GM18511 (cell line): ENCODE results near the gene EHBP1.
"Not testable (repeated sequence)": the region's sequence is repeated elsewhere in the genome, so short reads cannot be mapped to it uniquely, and the experiment has no call there.

ENCODE experiments used
- ATAC-seq: cut with Tn5 transposase; IDR thresholded peaks from one replicate; pipeline ENCODE4 v1.9.1; 2021; ENCODE audit warnings: mild to moderate bottlenecking, moderate library complexity; ENCODE audit not compliant: unreplicated experiment

Gene EHBP1

DNA sequence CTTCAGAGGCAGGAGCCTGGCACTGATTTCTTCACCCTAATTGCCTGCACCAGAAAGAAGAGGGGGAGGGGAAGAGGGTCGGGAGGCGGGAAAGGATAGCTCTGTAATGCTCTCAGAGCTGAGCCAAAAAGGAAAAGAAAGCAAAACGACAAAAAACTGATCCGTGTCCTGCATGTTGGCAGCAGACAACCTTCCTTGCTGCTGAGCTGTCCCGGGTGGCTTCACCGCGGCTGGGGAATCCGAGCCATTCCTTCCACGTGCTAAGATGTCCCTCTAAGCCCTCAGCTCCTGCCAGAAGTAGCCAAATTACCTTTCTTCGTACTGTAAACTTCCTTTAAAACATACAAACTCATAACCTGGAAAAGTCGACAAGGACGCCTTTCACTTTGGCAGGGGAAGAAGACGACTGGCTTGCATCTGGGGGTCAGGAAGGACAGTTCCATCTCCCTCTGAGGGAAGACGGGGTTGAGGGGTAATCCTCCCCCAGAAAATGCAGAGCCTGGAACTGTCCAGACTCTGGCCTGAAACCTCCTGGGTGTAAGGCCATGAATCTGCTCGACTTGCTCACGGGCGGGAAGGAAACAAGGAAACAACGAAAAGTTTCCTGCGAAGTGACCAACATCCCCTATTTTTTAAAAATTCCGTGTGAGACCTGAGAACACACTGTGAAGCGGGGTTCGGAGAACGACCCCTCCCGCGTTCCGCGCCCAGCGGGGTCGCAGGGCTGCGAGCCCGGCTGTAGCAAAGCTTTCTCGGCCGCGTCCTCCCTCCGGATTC, 352.8 kb downstream of the EHBP1 start:
- no peak for ATAC-seq

DNA sequence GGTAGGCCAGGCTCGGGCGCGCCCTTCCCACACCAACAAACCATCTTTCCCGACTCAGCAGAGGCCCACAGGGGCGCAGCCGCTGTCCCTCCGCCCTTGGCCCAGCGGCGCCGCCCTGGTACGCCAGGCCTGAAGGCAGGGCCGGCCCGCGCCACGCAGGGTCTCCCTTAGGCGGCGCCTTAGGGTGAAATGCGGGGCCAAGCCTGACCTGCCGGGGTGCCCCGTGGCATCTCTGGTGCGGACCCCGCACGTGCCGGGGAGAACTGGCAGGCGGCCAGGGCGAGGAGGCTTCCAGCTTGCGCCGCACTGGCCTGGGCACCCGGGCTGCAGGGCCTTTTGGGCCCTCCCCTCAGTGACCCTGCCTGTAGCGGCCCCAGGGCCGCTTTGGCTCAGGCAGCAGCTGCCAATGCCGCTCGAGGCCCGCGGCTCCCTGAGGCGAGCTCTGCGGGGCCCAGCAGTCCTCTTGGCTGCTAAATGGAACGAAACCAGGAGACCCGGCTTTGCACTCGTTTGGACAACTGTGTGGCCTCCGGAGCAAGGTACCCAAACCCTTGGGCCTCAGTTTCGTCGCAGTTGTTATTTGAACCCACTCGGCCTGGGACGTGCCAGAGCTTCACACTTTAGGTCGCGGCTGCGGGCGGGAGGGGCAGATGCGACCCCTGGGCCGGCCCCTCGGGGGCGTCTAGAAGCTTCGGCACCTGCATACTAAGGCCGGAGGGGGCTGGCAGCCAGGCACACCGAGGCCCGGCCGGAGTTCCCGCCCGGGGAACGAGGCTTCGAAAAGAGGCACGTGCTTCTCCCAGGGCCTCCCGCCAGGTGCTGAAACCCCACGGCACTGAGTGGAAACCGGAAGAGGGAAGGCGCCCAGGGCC, 353.6 kb downstream of the EHBP1 start:
- ATAC-seq: no peak

DNA sequence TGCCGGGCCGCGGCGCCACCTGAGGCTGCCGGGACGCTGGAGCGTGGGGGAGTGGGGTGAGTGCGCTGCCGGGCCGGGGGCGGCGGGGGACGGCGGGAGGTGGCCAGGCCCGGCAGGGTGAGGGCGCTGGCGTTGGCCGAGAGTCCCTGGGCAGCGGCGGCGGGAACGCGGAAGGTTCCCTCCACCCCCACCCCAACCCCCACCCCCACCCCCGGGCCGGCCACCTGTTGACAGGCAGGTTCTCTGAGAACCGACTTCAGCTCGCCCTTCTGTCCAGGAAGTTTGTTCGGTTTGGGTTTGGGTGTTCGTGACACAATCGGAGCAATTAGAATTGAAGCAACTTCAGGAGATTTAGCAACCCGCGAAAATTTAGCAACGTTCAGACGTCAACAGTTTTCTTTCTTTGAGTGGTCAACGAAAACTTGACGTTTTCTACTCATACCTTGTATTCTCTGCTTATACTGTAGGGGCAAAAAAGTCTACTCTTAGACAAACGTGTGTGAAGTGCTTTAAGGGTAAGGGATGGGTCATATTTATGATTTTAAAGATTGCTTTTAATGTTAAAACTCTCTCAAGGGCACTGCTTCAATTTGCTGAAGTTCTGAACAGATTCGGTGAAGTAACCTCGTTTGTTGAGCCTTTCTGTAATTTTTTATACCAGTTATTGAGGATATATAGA, 354.4 kb downstream of the EHBP1 start:
- ATAC-seq: no peak

DNA sequence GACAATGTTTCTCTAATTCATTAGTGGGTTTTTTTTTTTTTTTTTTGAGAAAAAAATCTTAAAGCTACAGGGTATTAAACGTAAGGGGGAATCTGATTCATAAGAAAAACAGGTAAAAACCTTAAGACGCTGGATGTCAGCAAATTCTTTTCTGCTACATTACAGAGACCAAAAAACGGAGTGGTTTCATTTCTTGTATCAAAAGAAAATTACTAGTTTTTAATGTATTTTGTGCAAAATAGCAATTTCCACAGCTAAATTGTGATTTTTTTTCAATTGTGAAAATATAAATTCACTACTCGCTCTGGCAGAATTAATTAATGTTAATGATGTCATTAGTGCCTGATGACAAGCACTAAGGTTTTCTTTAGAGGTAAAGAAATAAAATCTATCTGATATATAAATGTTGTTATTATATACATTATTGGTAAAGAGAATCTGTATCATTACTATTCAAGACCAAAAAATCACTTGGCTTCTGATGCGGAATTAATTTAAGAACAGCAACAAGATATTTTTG, 355.0 kb downstream of the EHBP1 start:
- no peak for ATAC-seq

DNA sequence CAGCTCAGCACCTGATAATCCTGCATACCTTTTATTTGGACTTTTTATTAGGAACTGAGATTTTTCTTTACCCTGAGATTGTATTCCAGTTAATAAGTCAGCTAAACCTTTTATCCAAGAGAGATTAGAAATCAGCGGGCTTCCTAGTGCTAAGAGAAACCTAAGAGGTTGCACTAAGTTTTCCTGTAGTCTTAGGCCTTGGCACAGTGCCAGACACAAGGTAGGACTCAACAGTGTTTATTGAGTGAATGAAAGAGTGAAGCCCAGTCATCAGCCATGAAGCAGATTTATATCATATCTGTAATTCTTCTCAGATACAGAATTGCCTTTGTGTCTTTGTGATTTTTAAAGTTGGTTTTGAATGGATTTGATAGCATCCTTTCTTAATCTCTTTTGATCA, 358.7 kb downstream of the EHBP1 start:
- no peak for ATAC-seq

DNA sequence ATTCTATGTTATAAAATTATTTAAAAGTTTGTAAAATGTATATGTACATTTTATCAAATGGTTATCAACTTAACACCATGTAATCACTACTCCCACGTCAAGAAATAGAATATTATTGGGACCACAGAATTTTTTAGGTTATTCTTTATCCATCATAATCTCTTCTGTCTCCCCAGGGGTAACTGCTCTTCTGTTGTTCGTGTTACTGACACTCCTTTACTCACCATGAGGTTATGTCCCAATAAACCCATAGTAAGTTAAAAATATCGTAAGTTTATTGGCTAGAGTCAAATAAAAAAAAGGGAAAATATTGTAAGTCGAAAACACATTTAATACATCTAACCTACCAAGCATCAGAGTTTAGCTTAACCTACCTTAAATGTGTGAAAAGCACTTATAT, 359.1 kb downstream of the EHBP1 start:
- ATAC-seq: no peak

DNA sequence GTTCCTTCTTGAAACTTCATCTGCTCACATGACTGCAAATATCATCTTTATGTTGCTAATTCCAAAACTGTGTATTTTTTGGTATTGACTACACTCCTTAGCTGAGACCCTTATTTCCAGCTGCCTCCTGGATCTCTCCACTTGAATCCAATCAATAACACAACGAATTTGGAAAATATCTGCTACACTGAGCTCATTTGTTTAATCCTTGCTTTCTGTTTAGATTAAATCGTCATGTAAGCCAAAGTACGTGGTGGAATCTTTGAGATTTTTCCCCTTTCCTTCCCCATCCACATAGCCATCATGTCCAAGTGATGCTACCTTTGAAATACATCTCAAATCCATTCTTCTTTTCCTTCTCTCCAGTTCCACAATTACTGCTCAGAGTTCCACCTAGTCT, 360.8 kb downstream of the EHBP1 start:
- no peak for ATAC-seq

DNA sequence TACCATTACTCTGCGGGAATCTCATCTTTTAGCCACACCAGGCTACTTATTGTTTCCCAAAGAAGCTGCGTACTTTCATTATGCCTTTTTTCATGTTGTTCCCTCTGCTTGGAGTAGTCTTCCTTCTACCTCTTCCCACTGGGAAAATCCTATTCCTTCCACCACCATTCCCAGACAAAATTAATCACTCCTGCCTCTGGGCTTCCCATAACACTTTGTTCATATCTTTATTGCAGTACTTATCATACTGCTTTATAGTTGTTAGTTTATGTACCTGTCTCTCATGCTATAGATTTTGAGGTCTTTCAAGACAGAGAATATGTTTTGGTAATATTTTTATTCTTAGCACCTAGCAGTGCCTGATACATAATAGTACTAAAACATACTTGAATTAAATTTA, 361.3 kb downstream of the EHBP1 start:
- ATAC-seq: no peak

DNA sequence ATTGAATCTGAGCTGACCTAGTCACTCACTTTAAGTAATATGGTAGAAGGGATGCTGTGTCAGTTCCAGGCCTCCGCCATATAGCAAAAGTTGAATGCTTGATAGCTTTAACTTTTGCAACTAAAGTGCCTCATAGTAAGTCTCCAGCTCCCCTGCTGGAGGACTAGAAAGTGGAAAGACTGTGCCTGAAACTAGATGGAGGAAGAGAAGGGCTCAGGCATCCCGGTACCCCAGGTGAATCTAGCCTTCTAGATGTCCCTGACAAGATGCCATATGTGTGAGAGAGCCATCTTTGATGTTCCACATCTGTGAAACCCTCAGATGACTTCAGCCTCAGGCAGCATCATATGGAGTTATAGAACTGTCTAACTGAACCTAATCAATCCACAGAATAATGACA, 366.2 kb downstream of the EHBP1 start:
- ATAC-seq: no peak

DNA sequence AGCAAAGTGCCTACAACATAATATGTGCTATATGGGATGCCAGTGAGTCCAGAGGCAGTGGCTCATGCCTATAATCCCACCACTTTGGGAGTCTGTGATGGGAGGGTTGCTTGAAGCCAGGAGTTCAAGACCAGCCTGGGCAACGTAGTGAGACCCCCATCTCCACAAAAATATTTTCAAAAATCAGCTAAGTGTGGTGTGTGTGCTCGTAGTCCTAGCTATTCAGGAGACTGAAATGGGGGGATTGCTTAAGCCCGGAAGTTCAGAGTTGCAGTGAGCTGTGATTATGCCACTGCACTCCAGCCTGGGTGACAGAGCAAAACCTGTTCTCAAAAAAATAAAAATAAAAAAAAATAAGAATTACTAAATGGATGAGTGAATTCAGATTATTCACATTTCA, 368.5 kb downstream of the EHBP1 start:
- ATAC-seq: no peak

DNA sequence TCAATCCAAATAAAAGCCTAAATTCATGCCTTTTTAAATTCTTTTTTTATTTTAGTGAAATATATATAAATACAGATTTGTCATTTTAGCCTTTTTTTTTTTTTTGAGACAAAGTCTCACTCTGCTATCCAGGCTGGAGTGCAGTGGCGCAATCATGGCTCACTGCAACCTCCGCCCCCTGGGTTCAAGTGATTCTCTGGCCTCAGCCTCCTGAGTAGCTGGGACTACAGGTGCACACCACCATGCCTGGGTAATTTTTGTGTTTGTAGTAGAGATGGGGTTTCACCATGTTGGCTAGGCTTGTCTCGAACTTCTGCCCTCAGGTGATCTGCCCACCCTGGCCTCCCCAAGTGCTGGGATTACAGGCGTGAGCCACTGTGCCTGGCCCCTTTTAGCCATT, 368.9 kb downstream of the EHBP1 start:
- ATAC-seq: not testable (repeated sequence)

DNA sequence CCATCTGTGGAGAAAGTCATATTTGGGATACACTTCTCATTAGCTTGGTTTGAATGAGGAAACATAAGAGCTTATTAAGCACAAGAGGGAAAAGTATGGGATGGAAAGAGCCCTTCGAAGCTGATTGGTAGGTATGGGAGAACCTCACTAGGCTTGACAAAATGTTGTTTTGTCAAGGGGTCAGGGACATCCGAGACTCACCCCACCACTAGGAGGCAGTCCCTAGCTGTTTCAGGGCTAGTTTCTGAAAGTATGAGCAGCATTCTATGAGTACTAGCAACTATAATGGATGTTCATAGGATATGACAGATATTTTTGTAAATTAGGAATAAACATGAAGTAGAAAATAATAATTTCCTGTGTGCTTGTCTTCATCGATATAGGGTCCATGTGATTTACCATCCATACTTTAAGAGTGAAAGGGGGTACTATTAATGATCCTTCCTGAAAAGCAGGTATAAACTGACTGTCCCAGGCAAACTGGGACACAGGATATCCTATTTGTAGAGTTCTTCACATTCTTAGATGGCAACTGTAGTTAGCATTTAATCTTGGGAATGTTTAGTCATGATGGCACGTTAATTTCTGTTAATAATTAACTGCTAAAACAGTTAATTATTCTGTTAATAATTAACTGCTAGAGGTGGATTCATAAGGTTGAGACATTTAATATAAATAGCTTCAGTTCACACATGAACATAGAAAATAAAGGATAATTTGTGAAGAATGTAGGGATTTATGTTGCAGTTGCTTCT, 373.5 kb downstream of the EHBP1 start:
- ATAC-seq: no peak

DNA sequence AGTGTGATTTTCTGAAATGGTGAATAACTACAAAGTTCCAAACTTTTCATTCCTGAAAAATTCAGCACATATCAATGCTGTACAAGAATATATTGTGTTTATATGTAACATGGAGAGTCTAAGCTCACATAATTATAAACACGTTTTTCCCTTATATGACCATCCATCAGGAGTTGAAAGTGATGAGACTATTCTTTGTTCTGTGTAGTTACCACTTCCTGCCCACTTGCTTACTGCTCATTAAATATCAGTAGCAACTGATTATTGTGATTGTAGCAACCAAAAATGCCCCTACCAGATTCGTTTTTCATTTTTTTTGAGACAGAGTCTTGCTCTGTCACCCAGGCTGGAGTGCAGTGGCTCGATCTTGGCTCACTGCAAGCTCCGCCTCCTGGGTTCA, 375.9 kb downstream of the EHBP1 start:
- no peak for ATAC-seq

DNA sequence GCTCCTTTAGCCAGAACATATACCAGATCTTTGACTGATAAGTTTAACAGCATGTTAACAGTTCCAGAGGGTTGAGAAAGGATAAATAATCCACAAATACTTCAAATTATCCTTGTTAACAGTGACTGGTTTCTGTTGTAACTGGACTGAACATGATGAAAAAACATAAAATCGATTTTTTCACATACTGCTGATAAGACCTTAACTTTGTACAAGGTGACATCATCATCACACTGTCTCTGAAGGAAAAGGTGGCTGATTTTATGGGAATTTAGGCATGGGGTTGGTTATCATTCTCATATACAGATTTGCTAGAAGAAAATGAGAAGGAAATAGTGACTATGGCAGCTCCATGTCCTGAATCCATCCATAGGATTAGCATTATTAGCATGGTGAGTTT, 381.2 kb downstream of the EHBP1 start:
- ATAC-seq: no peak

DNA sequence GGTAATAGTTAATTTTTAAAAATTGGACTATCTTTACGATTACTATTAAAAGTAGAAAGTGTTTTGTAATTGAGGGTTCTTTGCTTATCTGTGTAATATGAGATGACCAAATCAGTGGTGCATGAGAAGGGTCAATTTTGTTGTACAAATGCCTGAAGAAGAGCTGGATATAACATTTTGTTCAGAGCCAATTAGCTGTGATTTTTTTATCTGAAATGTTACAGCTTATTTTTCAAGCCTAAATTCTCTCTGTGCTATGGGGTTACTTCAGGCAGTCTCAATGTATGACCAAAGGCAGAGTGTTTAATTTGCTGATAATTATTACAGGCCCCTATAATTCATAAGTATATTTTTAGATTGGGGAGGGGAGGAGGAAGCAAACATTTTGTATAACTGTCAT, 386.9 kb downstream of the EHBP1 start:
- no peak for ATAC-seq

DNA sequence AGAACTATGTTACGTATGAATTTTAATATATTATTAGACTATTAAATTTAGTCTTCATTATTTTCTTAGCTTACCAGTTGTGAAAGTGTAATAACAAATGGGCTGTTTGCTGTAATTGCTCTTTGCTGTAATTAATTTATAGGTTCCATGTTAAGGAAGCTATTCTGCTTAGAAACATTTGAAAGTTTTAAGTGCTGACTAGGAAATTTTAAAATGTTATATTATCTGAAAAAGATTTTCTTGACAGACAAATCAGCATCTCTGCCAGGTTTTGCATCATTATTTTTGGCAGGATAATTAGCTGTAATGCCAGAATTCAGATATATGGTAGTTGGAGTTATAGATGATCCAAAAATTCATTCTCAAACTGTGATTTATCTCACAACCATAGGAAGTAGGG, 387.3 kb downstream of the EHBP1 start:
- no peak for ATAC-seq

DNA sequence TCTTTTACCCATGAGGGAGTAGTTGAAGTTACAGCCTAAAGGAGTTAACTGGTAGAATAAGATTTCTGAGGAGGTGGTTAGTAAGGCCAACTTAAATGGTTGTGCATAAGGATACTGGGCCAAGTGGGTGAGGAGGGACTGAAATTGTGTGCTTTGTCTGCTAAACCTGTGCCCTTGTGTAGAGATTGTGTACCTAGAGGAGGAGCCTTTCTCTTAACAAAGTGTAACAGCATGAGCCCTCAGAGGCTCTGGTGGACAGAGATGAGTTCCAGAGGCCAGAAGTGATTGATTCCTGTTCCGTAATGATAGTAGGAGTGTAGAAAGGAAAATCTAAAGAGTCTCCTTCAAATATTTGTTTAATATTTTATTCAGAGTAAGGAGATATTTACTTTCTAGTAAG, 388.0 kb downstream of the EHBP1 start:
- ATAC-seq: no peak
